K562 (cell line): ENCODE data around the gene PRKG1. TPM values are rescaled to one million over a fixed set of nuclear protein-coding genes. Genes with fewer than 3 reads are reported as not detected.

Source experiments
- ATAC-seq: fragments of 200-7000 bp; cut with Tn5 transposase; 3 replicates; pipeline ENCODE4 v1.9.1; 2020; ENCODE audit warnings: moderate library complexity
- BruUV-seq: library from RNA; stranded (reverse); fragments of 400-500 nt; replicated peaks from 2 replicates; lab custom pipeline; 2021; lab: Mats Ljungman, UMichigan
- CTCF ChIA-PET: fragments of 300-600 bp; formaldehyde crosslinking; extraction: SDS; loops from one replicate; lab custom pipeline; 2021; ENCODE audit warnings: low intra/inter-chr PET ratio; lab: Yijun Ruan, JAX
- POLR2A ChIA-PET: fragments of 300-600, 350-650 bp; sonication (Branson Sonifier 250); formaldehyde crosslinking; extraction: SDS; loops from one replicate; lab custom pipeline; 2021; ENCODE audit warnings: antibody characterized with exemption, inconsistent platforms; lab: Yijun Ruan, JAX
- DNase-seq, 4 experiments: peaks; one replicate each; pipeline versions ENCODE4 v3.0.0 to v3.0.0-alpha.2; 2011 to 2018; ENCODE audit warnings: low spot score in 3 of 4, mixed read lengths in 3 of 4; ENCODE audit errors: extremely low read depth in 1 of 4
- FAIRE-seq: peaks from 2 replicates; lab custom pipeline; 2011; peaks lifted over from hg19 to GRCh38; lab: Jason Lieb, UNC
- H2AFZ ChIP-seq: 2 replicates; pipeline ENCODE4 v1.6.0; 2011; ENCODE audit warnings: low read depth, low read length, control low read depth, inconsistent platforms
- H3K27ac ChIP-seq: fragments of 200-600 bp; 3 replicates; pipeline ENCODE4 v1.8.0; 2011; ENCODE audit warnings: low read depth, mild to moderate bottlenecking, control low read depth, inconsistent platforms, low read length, moderate library complexity, mixed read lengths; ENCODE audit errors: extremely low read depth
- H3K27me3 ChIP-seq, 2 experiments: fragments of 300-600 bp in 1 of 2; 2 replicates in 1 of 2; 3 replicates in 1 of 2; pipeline versions ENCODE4 v1.6.0 to v1.8.0; 2011; ENCODE audit warnings: inconsistent platforms in 2 of 2, low read length in 2 of 2, mild to moderate bottlenecking in 1 of 2, mixed read lengths in 1 of 2, moderate library complexity in 1 of 2; ENCODE audit not compliant: control insufficient read depth in 2 of 2, insufficient read depth in 2 of 2
- H3K36me3 ChIP-seq: fragments of 300-600 bp; 3 replicates; pipeline ENCODE4 v1.8.0; 2011; ENCODE audit warnings: mild to moderate bottlenecking, low read length, inconsistent platforms; ENCODE audit not compliant: control insufficient read depth, insufficient read depth
- H3K4me1 ChIP-seq, 2 experiments: fragments of 200-600 bp in 1 of 2; replicated peaks in 1 of 2; 2 replicates in 1 of 2; 3 replicates in 1 of 2; pipeline versions ENCODE4 v1.5.1 to v1.8.0; 2011; ENCODE audit warnings: inconsistent platforms in 2 of 2, low read length in 2 of 2, mild to moderate bottlenecking in 1 of 2, mixed read lengths in 1 of 2, moderate library complexity in 1 of 2; ENCODE audit not compliant: control insufficient read depth in 2 of 2, insufficient read depth in 2 of 2
- H3K4me2 ChIP-seq: 2 replicates; pipeline ENCODE4 v1.6.1; 2011; ENCODE audit warnings: low read length, control low read depth, inconsistent platforms, mixed read lengths; ENCODE audit not compliant: insufficient read depth
- H3K4me3 ChIP-seq: fragments of 200-600 bp; sonication (generic), shearing (Covaris generic); 2 replicates; pipeline ENCODE4 v1.5.1; 2016; ENCODE audit warnings: control low read depth, inconsistent platforms
- H3K79me2 ChIP-seq: fragments of 200-600 bp; 3 replicates; pipeline ENCODE4 v1.8.0; 2011; ENCODE audit warnings: low read length, inconsistent platforms; ENCODE audit not compliant: control insufficient read depth, insufficient read depth
- H3K9ac ChIP-seq, 2 experiments: 2 replicates each; pipeline versions ENCODE4 v1.6.0 to v1.6.1; 2011; ENCODE audit warnings: low read depth in 2 of 2, low read length in 2 of 2, control low read depth in 1 of 2, inconsistent platforms in 1 of 2, mild to moderate bottlenecking in 1 of 2, mixed read lengths in 1 of 2; ENCODE audit not compliant: insufficient read depth in 1 of 2
- H3K9me1 ChIP-seq: one replicate; pipeline ENCODE4 v1.6.0; 2011; ENCODE audit warnings: inconsistent platforms, mild to moderate bottlenecking, low read length, moderate library complexity; ENCODE audit not compliant: control insufficient read depth, insufficient read depth
- H3K9me3 ChIP-seq: replicated peaks from 2 replicates; pipeline ENCODE4 v1.5.1; 2011; ENCODE audit warnings: low read depth, low read length, inconsistent platforms; ENCODE audit not compliant: control insufficient read depth, insufficient read depth
- H4K20me1 ChIP-seq: replicated peaks from 2 replicates; pipeline ENCODE4 v1.6.1; 2011; ENCODE audit warnings: low read length, inconsistent platforms, mixed read lengths; ENCODE audit not compliant: control insufficient read depth, insufficient read depth
- AFF4 ChIP-seq: sonication (generic); formaldehyde crosslinking; IDR thresholded peaks from 2 replicates; pipeline ENCODE4 v1.8.0; 2023; ENCODE audit warnings: mild to moderate bottlenecking, missing genetic modification reagents
- BRCA1 ChIP-seq, 2 experiments: fragments of 450-650 bp in 1 of 2; sonication (generic) in 1 of 2; formaldehyde crosslinking in 1 of 2; IDR thresholded peaks; 2 replicates each; pipeline versions ENCODE4 v1.5.0 to v1.6.1; 2017 to 2020; ENCODE audit warnings: mild to moderate bottlenecking in 1 of 2, missing genetic modification reagents in 1 of 2
- GABPB2 ChIP-seq: fragments of 250-450 bp; sonication (Bioruptor Pico); conservative IDR thresholded peaks from 2 replicates; pipeline ENCODE4 v1.5.1; 2021; ENCODE audit warnings: mild to moderate bottlenecking
- HEY1 ChIP-seq: fragments of 250-450 bp; sonication (Bioruptor Pico); IDR thresholded peaks from 2 replicates; pipeline ENCODE4 v1.5.0; 2020; ENCODE audit warnings: mild to moderate bottlenecking, moderate library complexity, borderline replicate concordance
- HLTF ChIP-seq: fragments of 450-650 bp; IDR thresholded peaks from 2 replicates; pipeline ENCODE4 v1.6.1; 2016
- HNRNPLL ChIP-seq: fragments of 200-400 bp; formaldehyde crosslinking; IDR thresholded peaks from 2 replicates; pipeline ENCODE4 v1.6.1; 2017; ENCODE audit warnings: low read length, low read depth, mild to moderate bottlenecking; ENCODE audit not compliant: poor library complexity, severe bottlenecking
- NR3C1 ChIP-seq: sonication (generic); formaldehyde crosslinking; IDR thresholded peaks from 2 replicates; pipeline ENCODE4 v1.8.1; 2022; ENCODE audit warnings: missing genetic modification reagents
- SIRT6 ChIP-seq: IDR thresholded peaks from one replicate; pipeline ENCODE4 v1.6.1; 2012; ENCODE audit warnings: low read depth, mild to moderate bottlenecking, control low read depth, inconsistent platforms, low read length, moderate library complexity
- SP2 ChIP-seq: IDR thresholded peaks from 2 replicates; pipeline ENCODE4 v1.6.1; 2011; ENCODE audit warnings: mild to moderate bottlenecking, low read depth, low read length, moderate library complexity; ENCODE audit not compliant: poor library complexity, severe bottlenecking; ENCODE audit errors: extremely low read depth
- STAT5B ChIP-seq: fragments of 250-450 bp; sonication (Bioruptor Pico); IDR thresholded peaks from 2 replicates; pipeline ENCODE4 v1.8.0; 2021; ENCODE audit warnings: mild to moderate bottlenecking, inconsistent platforms
- YY1 ChIP-seq, 3 experiments: IDR thresholded peaks; 2 replicates each; pipeline ENCODE4 v1.6.1; 2011; ENCODE audit warnings: low read length in 2 of 3, mild to moderate bottlenecking in 2 of 3, moderate library complexity in 2 of 3, borderline replicate concordance in 1 of 3, control low read depth in 1 of 3, low read depth in 1 of 3; ENCODE audit not compliant: insufficient read depth in 3 of 3, insufficient replicate concordance in 2 of 3, control insufficient read depth in 1 of 3, insufficient read length in 1 of 3; ENCODE audit errors: extremely low read depth in 1 of 3
- ZNF668 ChIP-seq: fragments of 250-450 bp; sonication (Bioruptor Pico); IDR thresholded peaks from 2 replicates; pipeline ENCODE4 v1.8.0; 2022; ENCODE audit warnings: mild to moderate bottlenecking, inconsistent platforms
- WGBS: fragments of 100-300 bp; shearing (Covaris generic); methylation state at CpG from one replicate; pipeline ENCODE4 v1.1.6; 2016; ENCODE audit warnings: low coverage, mixed read lengths; ENCODE audit not compliant: insufficient coverage; ENCODE audit errors: missing lambda C conversion rate; 5-methylcytosine and 5-hydroxymethylcytosine counted together
- in situ Hi-C: fragments of 300-500 bp; cut with MboI; formaldehyde crosslinking; loops from 4 replicates; pipeline ENCODE4 v1.15.0; 2018; ENCODE audit warnings: inconsistent platforms, mixed read lengths
- intact Hi-C: fragments of 100-400 bp; cut with micrococcal nuclease; formaldehyde crosslinking; loops from 2 replicates; pipeline ENCODE4 v1.14.2; 2022
- polyA plus RNA-seq, 8 experiments: library from polyadenylated mRNA; depleted of rRNA in 4 of 8; stranded (reverse) in 5 of 8; unstranded in 3 of 8; fragments of >200 nt; fragmentation: Nextera tagmentation in 2 of 8; fragmentation: Illumina TruSeq in 1 of 8; extraction: Ambion mirVana in 2 of 8; extraction: Trizol in 1 of 8; gene quantifications; 2 replicates each; pipeline versions ENCODE4 v1.2.1 to v1.2.3, GENCODE V29; 2011 to 2014; ENCODE audit warnings: inconsistent platforms in 1 of 8, missing spikeins in 1 of 8
- total RNA-seq, 7 experiments: library from RNA; depleted of rRNA in 6 of 7; stranded (reverse); fragments of >200 nt in 6 of 7; fragmentation: Illumina TruSeq in 2 of 7; extraction: Trizol in 2 of 7; gene quantifications; 2 replicates each; pipeline versions ENCODE4 v1.2.1 to v1.2.3, GENCODE V29; 2011 to 2021; ENCODE audit warnings: low replicate concordance in 1 of 7

The PRKG1 gene
- total and polyA plus RNA-seq, 9 of the 15 experiments (the other 6 are each of a cell fraction or from before 2014, with no cell fraction given) = 0.22 TPM; not detected in 8

- no peak for DNase-seq
- ChIA-PET POLR2A (no interaction called here), CTCF (no interaction called here)
- H4K20me1 ChIP-seq = no peaks in the 10 kb centered on the region
- no peak for TF ChIP-seq HNRNPLL
- no peaks in the 10 kb centered on the region for H3K27me3 ChIP-seq
- no peak overlapping the region for H2AFZ ChIP-seq
- intact Hi-C loops = no loop called here
- H3K79me2 ChIP-seq = no peaks in the 10 kb centered on the region
- H3K9ac ChIP-seq = no peak overlapping the region
- in situ Hi-C loops = no loop called here
- no peak overlapping the region for H3K27ac ChIP-seq
- no peaks in the 10 kb centered on the region; the same call in 1 of the 2 replicates for H3K9me3 ChIP-seq
- FAIRE-seq = no peak
- no TSS peak for BruUV-seq
- H3K4me3 ChIP-seq = no peak overlapping the region
- H3K36me3 ChIP-seq = no peaks in the 10 kb centered on the region
- 0% methylated on average over 1 of the region's 1 CpG for WGBS
- H3K4me2 ChIP-seq = no peak overlapping the region
- no peaks in the 10 kb centered on the region for H3K9me1 ChIP-seq
- no peaks in the 10 kb centered on the region for H3K4me1 ChIP-seq
- no peak for ATAC-seq
Observed at GRCh38 chr10:51834548-51834947, 760.3 kb downstream of the PRKG1 start.

GRCh38 chr10:51838471-51838870, 764.2 kb downstream of the PRKG1 start:
- POLR2A ChIA-PET = interaction anchor here (1.3 kb wide), 1 partner anchor 12 kb away, joined by 3 read pairs; no protein-coding TSS in a partner anchor
- no peaks in the 10 kb centered on the region for H3K9me1 ChIP-seq
- no peaks in the 10 kb centered on the region for H3K27me3 ChIP-seq
- DNase-seq = no peak
- no peak overlapping the region for H3K27ac ChIP-seq
- H3K9me3 ChIP-seq = no peaks in the 10 kb centered on the region; the same call in 1 of the 2 replicates
- in situ Hi-C loops = no loop called here
- WGBS = 2% methylated on average over 3 of the region's 3 CpGs
- H3K9ac ChIP-seq = no peak overlapping the region
- no peaks in the 10 kb centered on the region for H3K79me2 ChIP-seq
- no peak for ATAC-seq
- no peak overlapping the region for H3K4me3 ChIP-seq
- H4K20me1 ChIP-seq = no peaks in the 10 kb centered on the region
- no peaks in the 10 kb centered on the region for H3K36me3 ChIP-seq
- CTCF ChIA-PET = no interaction called here
- no TSS peak for BruUV-seq
- FAIRE-seq = no peak
- H3K4me2 ChIP-seq = no peak overlapping the region
- intact Hi-C loops = no loop called here
- no peaks in the 10 kb centered on the region for H3K4me1 ChIP-seq
- H2AFZ ChIP-seq = no peak overlapping the region
- TF ChIP-seq BRCA1 (IDR thresholded peaks at IDR 0.05) (no peak), BRCA1 (CRISPR knock-in tag; IDR thresholded peaks at IDR 0.05) (no peak), GABPB2 (no peak), YY1 (IDR thresholded peaks at IDR 0.05; ENCODE audit: borderline replicate concordance in 1 of 3, control insufficient read depth in 1 of 3, extremely low read depth in 1 of 3, insufficient read depth in 3 of 3, insufficient read length in 1 of 3, insufficient replicate concordance in 2 of 3, low read depth in 1 of 3, low read length in 2 of 3) (no peak), ZNF668 (CRISPR knock-in tag) (no peak), STAT5B (CRISPR knock-in tag) (no peak), SP2 (no peak), HEY1 (CRISPR knock-in tag) (no peak), HLTF (no peak), NR3C1 (no peak), SIRT6 (no peak), AFF4 (no peak)
